ENCODE data around the gene GALR3. TPM values are rescaled to one million over a fixed set of nuclear protein-coding genes. Genes with fewer than 3 reads are reported as not detected.

Gene GALR3
- total RNA-seq, 1 donor from 2014 or later, result not detected

DNA sequence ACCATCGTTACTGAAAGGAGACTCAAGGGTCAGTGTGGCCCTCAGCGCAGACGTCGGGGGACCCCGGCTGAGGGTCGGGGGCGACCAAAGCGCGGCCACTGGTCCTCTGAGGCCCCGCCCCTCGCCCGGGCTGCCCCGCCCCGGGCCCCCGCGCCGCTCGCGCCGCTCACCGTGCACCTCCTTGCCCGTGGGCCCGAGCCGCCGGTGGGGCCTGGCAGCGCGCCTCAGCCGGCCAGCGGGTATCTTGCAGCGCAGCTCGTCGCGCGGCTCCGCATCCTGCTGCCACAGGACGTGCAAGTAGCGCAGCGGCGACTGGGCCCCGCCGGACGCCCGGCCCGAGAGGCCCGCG lies 20.5 kb downstream of the GALR3 start:
- H3K9me3 ChIP-seq, result no peaks in the 10 kb centered on the region
- H3K4me1 ChIP-seq, result peaks cover 7 to 15% of the 10 kb centered on the region in 2 donors
- no peaks in the 10 kb centered on the region for H3K27me3 ChIP-seq
- peaks cover 6 to 11% of the 10 kb centered on the region in 2 donors for H3K36me3 ChIP-seq
- no peak for DNase-seq (ENCODE audit: low spot score in 2 of 2)
- intact Hi-C loops (cut with DNase I), result loop anchor here (2.0 to 10.0 kb wide), 4 partner anchors 37 to 861 kb away; partner anchors contain the start of genes CSNK1E, GCAT, GTPBP1 and JOSD1
- peak overlapping the region; percentile 81 to 95 for H3K4me3 ChIP-seq
- TF ChIP-seq, protein P1, sequence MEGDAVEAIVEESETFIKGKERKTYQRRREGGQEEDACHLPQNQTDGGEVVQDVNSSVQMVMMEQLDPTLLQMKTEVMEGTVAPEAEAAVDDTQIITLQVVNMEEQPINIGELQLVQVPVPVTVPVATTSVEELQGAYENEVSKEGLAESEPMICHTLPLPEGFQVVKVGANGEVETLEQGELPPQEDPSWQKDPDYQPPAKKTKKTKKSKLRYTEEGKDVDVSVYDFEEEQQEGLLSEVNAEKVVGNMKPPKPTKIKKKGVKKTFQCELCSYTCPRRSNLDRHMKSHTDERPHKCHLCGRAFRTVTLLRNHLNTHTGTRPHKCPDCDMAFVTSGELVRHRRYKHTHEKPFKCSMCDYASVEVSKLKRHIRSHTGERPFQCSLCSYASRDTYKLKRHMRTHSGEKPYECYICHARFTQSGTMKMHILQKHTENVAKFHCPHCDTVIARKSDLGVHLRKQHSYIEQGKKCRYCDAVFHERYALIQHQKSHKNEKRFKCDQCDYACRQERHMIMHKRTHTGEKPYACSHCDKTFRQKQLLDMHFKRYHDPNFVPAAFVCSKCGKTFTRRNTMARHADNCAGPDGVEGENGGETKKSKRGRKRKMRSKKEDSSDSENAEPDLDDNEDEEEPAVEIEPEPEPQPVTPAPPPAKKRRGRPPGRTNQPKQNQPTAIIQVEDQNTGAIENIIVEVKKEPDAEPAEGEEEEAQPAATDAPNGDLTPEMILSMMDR (IDR thresholded peaks at IDR 0.05), result no peak
- H3K27ac ChIP-seq, result peak overlapping the region; percentile 83 to 84

DNA sequence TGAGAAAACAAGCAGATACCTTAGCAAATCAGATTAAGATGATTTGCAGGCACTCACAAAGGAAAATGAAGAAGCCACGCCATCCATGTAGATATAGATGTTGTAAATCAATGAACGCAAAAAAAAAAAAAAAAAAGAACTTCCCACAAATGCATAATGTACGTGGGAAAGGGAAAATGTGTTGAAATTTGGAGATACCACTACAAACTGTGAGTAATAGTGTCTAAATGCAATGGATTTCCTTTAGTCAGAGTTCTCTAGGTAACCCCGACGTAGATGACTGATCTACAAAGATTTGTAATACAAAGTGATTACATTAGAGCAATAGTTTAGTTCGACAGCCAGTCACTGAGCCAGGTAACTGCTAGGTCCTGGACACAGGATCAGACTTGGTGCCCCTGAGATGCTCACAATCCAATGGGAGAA lies 21.7 kb downstream of the GALR3 start:
- DNase-seq (ENCODE audit: low spot score in 2 of 2), result no peak
- intact Hi-C loops (cut with DNase I), result loop anchor here (2.0 to 10.0 kb wide), 4 partner anchors 38 to 860 kb away; partner anchors contain the start of genes CSNK1E, GCAT, GTPBP1 and JOSD1
- H3K36me3 ChIP-seq, result peaks cover 0 to under 1% of the 10 kb centered on the region in 2 donors
- H3K27ac ChIP-seq, result peak overlapping the region; percentile 81 to 84
- peaks cover 11 to 18% of the 10 kb centered on the region in 2 donors for H3K4me1 ChIP-seq
- TF ChIP-seq, protein P1 (IDR thresholded peaks at IDR 0.05), result no peak
- no peaks in the 10 kb centered on the region for H3K27me3 ChIP-seq
- peak overlapping the region; percentile 81 to 95 for H3K4me3 ChIP-seq
- no peaks in the 10 kb centered on the region for H3K9me3 ChIP-seq

DNA sequence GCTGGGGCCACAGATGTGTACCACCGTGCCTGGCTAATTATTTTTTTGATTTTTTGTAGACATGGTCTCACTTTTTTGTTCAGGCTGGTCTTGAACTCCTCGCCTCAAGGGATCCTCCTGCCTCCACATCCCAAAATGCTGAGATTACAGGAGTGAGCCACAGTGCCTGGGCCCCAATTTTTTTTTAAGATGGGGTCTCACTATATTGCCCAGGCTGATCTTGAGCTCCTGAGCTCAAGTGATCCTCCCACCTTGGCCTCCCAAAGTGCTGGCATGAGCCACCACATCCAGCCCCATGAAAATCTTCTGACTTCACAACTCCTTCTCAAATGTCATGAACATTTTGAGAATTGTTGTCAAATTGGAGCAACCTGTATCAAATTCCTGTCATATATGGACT lies 23.3 kb downstream of the GALR3 start:
- intact Hi-C loops (cut with DNase I), result loop anchor here (10.0 kb wide), 2 partner anchors 468 to 858 kb away; partner anchors contain the start of genes CSNK1E, GTPBP1 and JOSD1
- no peak for DNase-seq (ENCODE audit: low spot score in 2 of 2)
- Histone ChIP-seq H3K4me3 (no peak overlapping the region), H3K27me3 (no peaks in the 10 kb centered on the region), H3K9me3 (no peaks in the 10 kb centered on the region), H3K36me3 (peaks cover 0 to under 1% of the 10 kb centered on the region in 2 donors), H3K27ac (no peak overlapping the region), H3K4me1 (peaks cover 21 to 26% of the 10 kb centered on the region in 2 donors)
- TF ChIP-seq, protein P1 (IDR thresholded peaks at IDR 0.05), result no peak

DNA sequence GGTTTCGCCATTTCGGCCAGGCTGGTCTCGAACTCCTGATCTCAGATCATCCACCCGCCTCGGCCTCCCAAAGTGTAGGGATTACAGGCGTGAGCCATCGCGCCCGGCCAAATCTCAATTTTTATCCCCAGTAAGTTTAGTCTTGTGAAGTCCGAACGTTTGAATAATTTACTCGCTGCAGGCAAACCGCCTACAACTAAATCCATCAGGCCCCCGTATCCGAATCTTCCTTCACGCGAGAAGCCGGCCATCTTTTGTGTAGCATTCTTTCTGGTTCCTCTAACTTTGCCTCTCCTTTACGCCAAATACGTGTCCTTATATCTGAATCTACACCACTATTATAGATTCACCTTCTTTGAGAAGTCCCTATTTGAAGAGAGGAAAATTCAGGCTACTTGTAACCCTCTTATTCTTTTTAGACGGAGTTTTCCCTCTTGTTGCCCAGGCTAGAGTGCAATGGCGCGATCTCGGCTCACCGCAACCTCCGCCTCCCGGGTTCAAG lies 25.5 kb downstream of the GALR3 start:
- peaks cover 14 to 19% of the 10 kb centered on the region in 2 donors for H3K36me3 ChIP-seq
- intact Hi-C loops (cut with DNase I), result loop anchor here (1.0 to 10.0 kb wide), 3 partner anchors 162 to 856 kb away; partner anchors contain the start of genes CSNK1E, GTPBP1, JOSD1 and NOL12
- peak overlapping the region; percentile 73 to 77 for H3K4me3 ChIP-seq
- TF ChIP-seq, protein P1 (IDR thresholded peaks at IDR 0.05), result no peak
- peaks cover 16 to 17% of the 10 kb centered on the region in 2 donors for H3K4me1 ChIP-seq
- no peaks in the 10 kb centered on the region for H3K27me3 ChIP-seq
- peak overlapping the region; percentile 81 to 91 for H3K27ac ChIP-seq
- no peak for DNase-seq (ENCODE audit: low spot score in 2 of 2)
- no peaks in the 10 kb centered on the region for H3K9me3 ChIP-seq

DNA sequence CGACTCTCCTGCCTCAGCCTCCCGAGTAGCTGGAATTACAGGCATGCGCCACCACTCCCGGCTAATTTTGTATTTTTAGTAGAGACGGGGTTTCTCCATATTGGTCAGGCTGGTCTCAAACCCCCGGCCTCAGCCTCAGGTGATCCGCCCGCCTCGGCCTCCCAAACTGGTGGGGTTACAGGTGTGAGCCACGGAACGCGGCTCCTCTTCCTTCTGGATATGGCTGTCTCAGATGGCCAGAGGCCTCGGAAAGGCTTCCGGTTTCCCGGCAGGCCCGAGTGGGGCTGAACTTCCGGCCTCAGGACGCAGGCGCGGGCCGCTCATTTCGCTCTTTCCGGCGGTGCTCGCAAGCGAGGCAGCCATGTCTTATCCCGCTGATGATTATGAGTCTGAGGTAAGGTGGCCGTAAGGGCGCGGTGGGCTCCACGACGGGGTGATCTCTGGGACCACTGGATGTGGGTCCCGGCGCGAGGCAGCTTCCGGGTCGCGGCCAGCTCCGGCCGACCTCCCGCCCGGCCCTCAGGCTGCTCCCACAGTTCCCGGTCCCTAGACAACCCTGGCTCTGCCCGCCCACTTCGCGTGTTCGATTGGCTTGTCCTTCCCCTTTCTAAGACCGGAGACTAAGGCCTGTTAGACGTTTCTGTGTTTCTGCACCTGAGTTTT lies 26.0 kb downstream of the GALR3 start, which contains the start of gene EIF3L:
Gene EIF3L (plus strand): TSS at position 331 of the 663 bp plus-strand sequence. CDS start 31 bp downstream, at position 362.
- Histone ChIP-seq H3K36me3 (peaks cover 16 to 24% of the 10 kb centered on the region in 2 donors), H3K4me3 (peak within 1 kb of the TSS; percentile 73 to 77), H3K27ac (peak within 1 kb of the TSS; percentile 81 to 91), H3K4me1 (peaks cover 16 to 17% of the 10 kb centered on the region in 2 donors), H3K27me3 (no peaks in the 10 kb centered on the region), H3K9me3 (no peaks in the 10 kb centered on the region)
- peak; percentile 46 to 92 for DNase-seq (ENCODE audit: low spot score in 2 of 2)
- intact Hi-C loops (cut with DNase I), result loop anchor here (1.0 to 10.0 kb wide), 3 partner anchors 163 to 856 kb away; partner anchors contain the start of genes CSNK1E, GTPBP1, JOSD1 and NOL12
- TF ChIP-seq, protein P1 (IDR thresholded peaks at IDR 0.05), result no peak
